Forelimb muscle (tissue), 1 donor: ENCODE results near the gene HPGD. TPM values are rescaled to one million over a fixed set of nuclear protein-coding genes. Genes with fewer than 3 reads are reported as not detected.

Experiments used
- DNase-seq: peaks from one replicate; pipeline ENCODE4 v3.0.0-alpha.2; 2013; ENCODE audit warnings: low read depth
- polyA plus RNA-seq: library from polyadenylated mRNA; unstranded; fragments of 120-200 nt; gene quantifications from one replicate; pipeline ENCODE4 v1.2.1, GENCODE V29; 2013; ENCODE audit not compliant: insufficient read length

The HPGD gene
- 5.7 TPM for polyA plus RNA-seq

GRCh38 chr4:174522183-174523024 lies at the start of gene HPGD:
Gene HPGD, minus strand, starts transcription at chr4:174522488. Its CDS starts 37 bp downstream, at chr4:174522451.
- DNase-seq: peak; percentile 5

DNA sequence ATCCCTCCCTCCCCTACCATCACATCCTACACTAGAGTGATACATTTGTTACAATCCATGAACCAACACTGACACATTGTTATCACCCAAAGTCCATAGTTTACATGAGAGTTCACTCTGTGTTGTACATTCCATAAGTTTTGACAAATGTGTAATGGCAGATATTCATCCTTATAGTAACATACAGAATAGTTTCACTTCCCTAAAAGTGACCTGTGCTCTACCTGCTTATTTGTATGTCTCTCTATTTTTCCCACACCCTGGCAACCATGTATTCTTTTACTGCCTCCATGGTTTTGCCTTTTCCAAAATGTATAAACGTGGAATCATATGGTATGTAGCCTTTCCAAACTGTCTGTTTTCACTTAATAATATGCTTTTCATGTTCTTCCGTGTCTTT lies 42.2 kb upstream of the HPGD start:
- no peak for DNase-seq

- no peak for DNase-seq
Measured at GRCh38 chr4:174563399-174563798, 41.1 kb upstream of the HPGD start.

- no peak for DNase-seq
Measured at GRCh38 chr4:174561560-174561959, 39.3 kb upstream of the HPGD start.

DNA sequence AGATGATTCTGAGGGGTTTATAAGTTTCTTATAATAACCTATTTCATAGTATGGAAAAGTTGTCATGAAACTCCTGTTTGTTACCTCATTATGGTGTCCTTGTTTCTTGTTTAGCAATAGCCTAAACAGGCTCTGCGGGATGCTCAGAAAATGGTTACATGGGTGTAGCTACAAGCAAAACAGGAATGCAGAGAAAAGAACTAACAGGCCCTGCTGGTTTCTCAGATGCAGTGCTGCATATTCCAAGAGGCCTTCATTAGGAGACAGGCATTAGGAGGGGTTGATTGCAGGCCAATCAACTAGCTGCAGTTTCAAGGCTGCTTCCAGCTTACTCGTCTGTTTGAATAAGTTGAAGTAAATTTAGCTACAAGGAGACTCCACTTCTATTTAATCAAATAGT lies 37.6 kb upstream of the HPGD start:
- no peak for DNase-seq

DNA sequence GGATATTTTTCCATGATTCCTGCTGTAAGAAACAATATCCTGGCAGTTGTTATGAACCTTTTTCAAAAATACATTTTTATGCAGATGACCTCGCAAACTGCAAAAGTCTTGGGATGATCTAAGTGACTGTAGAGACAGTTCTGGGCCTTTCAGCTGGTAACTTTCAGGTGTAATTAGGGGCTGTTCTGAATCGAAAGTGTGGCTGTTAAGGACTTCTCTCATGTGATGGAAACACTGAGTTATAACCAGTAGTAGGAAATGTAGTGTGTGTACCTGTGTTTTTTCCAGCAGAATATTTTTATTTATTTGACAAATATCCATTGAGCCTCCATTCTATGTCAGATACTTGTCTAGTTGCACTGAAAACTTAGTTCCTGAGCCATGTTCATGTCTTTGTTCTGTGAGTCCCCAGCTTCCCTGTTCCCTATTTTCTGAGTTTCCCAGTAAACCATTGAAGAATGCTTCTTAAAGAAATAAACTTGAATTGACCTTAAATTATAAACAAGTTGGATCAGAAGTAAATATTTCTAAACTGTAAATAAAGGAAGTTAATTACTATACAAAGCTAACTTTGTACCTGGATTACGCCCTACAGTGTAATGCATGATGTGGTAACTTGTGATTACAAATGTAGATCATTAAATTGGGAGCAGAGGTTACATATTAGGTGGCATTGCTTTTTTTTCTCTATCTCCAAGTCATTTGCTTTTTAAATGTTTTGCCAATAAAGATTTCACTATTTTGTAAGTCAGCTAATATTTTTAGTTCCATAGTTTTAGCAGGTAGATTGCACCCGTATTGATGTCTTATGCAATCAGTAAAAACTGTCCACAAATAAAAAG lies 33.7 kb upstream of the HPGD start:
- no peak for DNase-seq

DNA sequence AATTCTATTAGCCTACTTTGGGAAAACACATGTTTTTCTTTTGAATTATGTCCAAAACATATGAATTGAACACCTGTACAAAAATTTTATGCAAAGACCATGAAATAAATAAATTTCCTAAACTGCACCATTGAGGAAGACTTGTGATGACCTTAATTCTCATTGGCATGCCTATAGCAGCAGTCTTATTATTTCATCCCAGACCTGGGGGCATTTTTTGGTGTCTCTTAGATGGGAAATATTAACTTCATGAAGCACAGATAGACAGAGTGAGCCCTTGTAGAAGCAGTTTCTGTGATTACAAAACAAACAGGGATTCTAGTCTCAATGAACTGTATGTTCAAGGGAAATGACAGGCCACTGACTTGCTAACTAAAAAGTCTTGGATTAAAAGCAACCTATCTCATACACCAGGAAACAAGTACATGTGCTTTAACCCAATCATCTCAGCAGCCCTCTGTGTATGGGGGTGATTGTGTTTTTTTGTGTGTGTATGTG lies 32.0 kb upstream of the HPGD start:
- no peak for DNase-seq

- DNase-seq: peak; percentile 50
Measured at GRCh38 chr4:174553828-174554227, 31.5 kb upstream of the HPGD start.

- DNase-seq: no peak
Measured at GRCh38 chr4:174553031-174553430, 30.7 kb upstream of the HPGD start.

- no peak for DNase-seq
Measured at GRCh38 chr4:174550541-174550940, 28.3 kb upstream of the HPGD start.

DNA sequence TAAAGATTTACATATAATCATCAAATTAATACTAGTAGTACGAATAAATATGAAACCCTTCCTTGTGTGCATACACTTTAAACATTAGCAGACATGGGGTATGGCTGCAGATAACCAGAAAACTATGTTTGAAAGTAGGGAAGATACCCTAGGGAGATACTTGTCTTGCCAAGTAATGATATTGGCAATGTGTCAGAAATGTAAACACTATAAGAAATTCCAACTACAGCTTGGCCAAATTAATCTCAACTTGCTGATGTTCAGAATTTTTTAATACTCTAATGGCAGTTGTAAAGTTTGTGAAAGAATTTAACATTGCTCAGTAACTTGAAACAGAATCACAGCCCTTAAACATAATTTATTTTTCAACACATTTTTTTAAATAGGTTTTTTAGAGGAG lies 27.4 kb upstream of the HPGD start:
- DNase-seq: no peak

DNA sequence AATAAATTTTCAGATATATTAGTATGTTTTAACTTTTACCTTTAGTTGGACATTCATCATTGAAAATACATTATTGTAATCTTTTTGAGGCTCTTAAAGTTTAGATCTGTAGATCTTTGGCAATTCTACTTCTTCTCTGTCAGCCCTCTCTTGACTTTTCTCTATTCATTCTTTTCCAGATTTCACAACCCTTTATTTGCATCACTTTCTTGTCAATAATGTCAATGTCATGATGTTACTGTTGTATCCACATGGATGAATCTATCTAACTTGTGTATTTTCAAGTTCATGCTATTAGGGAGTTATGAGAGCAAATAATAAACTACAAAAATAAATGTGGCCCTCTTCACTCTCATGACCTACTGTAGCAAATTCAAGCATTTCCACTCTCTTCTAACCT lies 23.0 kb upstream of the HPGD start:
- no peak for DNase-seq

DNA sequence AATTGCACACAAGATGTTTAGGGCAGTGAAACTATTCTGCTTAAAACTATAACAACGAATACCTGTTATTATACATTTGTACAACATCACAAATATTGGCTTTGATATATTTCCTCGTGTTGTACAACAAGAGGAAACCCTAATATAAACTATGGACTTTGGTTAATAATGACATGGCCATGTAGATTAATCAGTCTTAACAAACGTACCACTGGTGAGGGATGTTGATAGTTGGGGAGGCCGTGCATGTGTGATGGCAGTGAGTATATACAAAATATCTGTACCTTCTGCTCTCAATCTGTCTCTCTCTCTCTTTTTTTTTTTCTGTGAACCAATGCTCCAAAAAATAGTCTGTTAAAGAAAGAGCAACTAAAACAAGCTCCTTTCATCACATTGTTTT lies 22.2 kb upstream of the HPGD start:
- no peak for DNase-seq

DNA sequence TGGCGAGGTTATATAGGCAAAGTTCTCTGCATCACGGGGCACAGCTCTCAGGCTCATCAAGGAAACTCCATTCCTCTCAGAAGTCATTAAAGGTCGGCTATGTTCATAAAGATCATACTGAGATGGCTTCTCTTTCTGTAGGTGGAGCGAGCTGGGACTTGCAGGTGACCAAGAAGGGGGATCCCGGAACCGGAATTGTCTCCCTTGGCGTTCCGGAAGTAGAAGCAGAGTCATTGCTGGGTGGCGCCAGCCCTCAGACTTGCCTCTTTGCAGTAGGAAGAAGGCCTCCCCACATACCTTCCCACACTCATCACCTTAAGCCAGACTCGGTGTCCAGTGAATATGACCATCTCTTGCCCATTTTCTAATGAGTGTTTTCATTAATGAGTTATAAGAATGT lies 17.9 kb upstream of the HPGD start:
- no peak for DNase-seq

GRCh38 chr4:174539571-174539970 lies 17.3 kb upstream of the HPGD start:
- no peak for DNase-seq

- no peak for DNase-seq
Measured at GRCh38 chr4:174538876-174539250, 16.6 kb upstream of the HPGD start.

GRCh38 chr4:174538123-174538875 lies 16.0 kb upstream of the HPGD start:
- no peak for DNase-seq

- no peak for DNase-seq
Measured at GRCh38 chr4:174537634-174538033, 15.3 kb upstream of the HPGD start.

GRCh38 chr4:174534461-174534860 lies 12.2 kb upstream of the HPGD start:
- no peak for DNase-seq

GRCh38 chr4:174532445-174532844 lies 10.2 kb upstream of the HPGD start:
- DNase-seq: no peak

DNA sequence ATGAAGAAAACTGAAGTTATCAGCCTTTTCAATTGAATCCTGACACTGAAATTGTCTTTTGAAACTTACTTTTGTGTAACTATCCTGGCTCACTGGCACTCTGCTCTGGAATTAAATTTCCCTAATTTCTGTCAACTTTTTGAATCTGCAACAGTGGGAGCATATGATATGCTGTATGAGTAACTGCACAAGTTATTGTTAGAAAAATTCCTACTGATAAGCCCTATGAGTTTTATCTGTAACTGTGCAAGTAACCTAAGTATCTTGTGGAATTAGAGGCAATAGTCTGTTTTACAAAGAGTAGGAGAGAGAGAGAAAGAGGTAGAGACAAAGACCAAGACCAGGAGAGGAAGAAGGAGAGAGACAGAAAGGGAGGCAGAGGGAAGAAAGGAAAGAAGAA lies 9.2 kb upstream of the HPGD start:
- DNase-seq: no peak

- DNase-seq: no peak
Measured at GRCh38 chr4:174528226-174528625, 5.9 kb upstream of the HPGD start.
